Neural progenitor cell (in vitro differentiated cells): ENCODE measurements around the gene KIT. TPM values are rescaled to one million over a fixed set of nuclear protein-coding genes. Genes with fewer than 3 reads are reported as not detected.

Experiments
- DNase-seq: peaks from one replicate; pipeline ENCODE4 v3.0.0-alpha.2; 2016; ENCODE audit warnings: low spot score
- H2AFZ ChIP-seq: fragments of 200-600 bp; sonication (generic); replicated peaks from 2 replicates; pipeline ENCODE4 v1.6.1; 2016; ENCODE audit warnings: antibody characterized with exemption
- H3F3A ChIP-seq: fragments of 200-600 bp; sonication (generic); 2 replicates; pipeline ENCODE4 v1.6.1; 2016; ENCODE audit warnings: antibody characterized with exemption, low read depth
- H3K27ac ChIP-seq: fragments of 200-600 bp; sonication (generic); 2 replicates; pipeline ENCODE4 v1.5.1; 2016; ENCODE audit warnings: mild to moderate bottlenecking
- H3K27me3 ChIP-seq: fragments of 200-600 bp; sonication (generic); 2 replicates; pipeline ENCODE4 v1.6.1; 2016; ENCODE audit warnings: mild to moderate bottlenecking, moderate library complexity
- H3K36me3 ChIP-seq: fragments of 200-600 bp; sonication (generic); 2 replicates; pipeline ENCODE4 v1.5.1; 2016
- H3K4me1 ChIP-seq: fragments of 200-600 bp; sonication (generic); 2 replicates; pipeline ENCODE4 v1.6.1; 2016; ENCODE audit warnings: mixed run types
- H3K4me2 ChIP-seq: fragments of 200-600 bp; sonication (generic); 2 replicates; pipeline ENCODE4 v1.6.1; 2016
- H3K4me3 ChIP-seq: fragments of 200-600 bp; sonication (generic); 2 replicates; pipeline ENCODE4 v1.5.1; 2016
- H3K79me2 ChIP-seq: fragments of 200-600 bp; sonication (generic); 2 replicates; pipeline ENCODE4 v1.6.1; 2016; ENCODE audit warnings: low read depth
- H3K9ac ChIP-seq: fragments of 200-600 bp; sonication (generic); 2 replicates; pipeline ENCODE4 v1.6.1; 2016
- H3K9me3 ChIP-seq: fragments of 200-600 bp; sonication (generic); 2 replicates; pipeline ENCODE4 v1.5.1; 2016; ENCODE audit warnings: low read depth
- H4K20me1 ChIP-seq: fragments of 200-600 bp; sonication (generic); 2 replicates; pipeline ENCODE4 v1.6.1; 2016; ENCODE audit warnings: low read depth
- H3K27ac Mint-ChIP-seq: 3 replicates; pipeline ENCODE4 v1.8.0; 2021; ENCODE audit warnings: mixed read lengths
- H3K27me3 Mint-ChIP-seq: 2 replicates; pipeline ENCODE4 v1.8.0; 2022; ENCODE audit warnings: low read depth, mild to moderate bottlenecking, inconsistent platforms, moderate library complexity, mixed read lengths; ENCODE audit not compliant: insufficient read depth
- H3K36me3 Mint-ChIP-seq: 3 replicates; pipeline ENCODE4 v1.8.0; 2021; ENCODE audit warnings: mixed read lengths
- H3K4me1 Mint-ChIP-seq: 3 replicates; pipeline ENCODE4 v1.8.0; 2021; ENCODE audit warnings: mixed read lengths
- H3K4me3 Mint-ChIP-seq: 3 replicates; pipeline ENCODE4 v1.8.0; 2021; ENCODE audit warnings: mild to moderate bottlenecking, moderate library complexity, mixed read lengths
- H3K9me3 Mint-ChIP-seq: 3 replicates; pipeline ENCODE4 v1.8.0; 2020; ENCODE audit warnings: mixed read lengths
- EZH2 ChIP-seq: fragments of 200-600 bp; sonication (generic); IDR thresholded peaks from 2 replicates; pipeline ENCODE4 v1.6.1; 2017; ENCODE audit warnings: antibody characterized with exemption, mild to moderate bottlenecking, moderate library complexity
- EZH2phosphoT487 ChIP-seq: fragments of 200-600 bp; sonication (generic); IDR thresholded peaks from 2 replicates; pipeline ENCODE4 v1.6.1; 2017; ENCODE audit warnings: antibody characterized with exemption
- total RNA-seq: library from RNA; depleted of rRNA; stranded (reverse); fragments of >200 nt; gene quantifications from 2 replicates; pipeline ENCODE4 v1.2.3, GENCODE V29; 2015; ENCODE audit warnings: low replicate concordance
- TF ChIP-seq, protein P1 (sequence below): fragments of 200-600 bp; sonication (generic); IDR thresholded peaks from 2 replicates; pipeline ENCODE4 v1.5.1; 2017; ENCODE audit warnings: antibody characterized with exemption, mild to moderate bottlenecking

Gene KIT
- total RNA-seq, 1 donor from 2014 or later: 4.6 TPM

DNA sequence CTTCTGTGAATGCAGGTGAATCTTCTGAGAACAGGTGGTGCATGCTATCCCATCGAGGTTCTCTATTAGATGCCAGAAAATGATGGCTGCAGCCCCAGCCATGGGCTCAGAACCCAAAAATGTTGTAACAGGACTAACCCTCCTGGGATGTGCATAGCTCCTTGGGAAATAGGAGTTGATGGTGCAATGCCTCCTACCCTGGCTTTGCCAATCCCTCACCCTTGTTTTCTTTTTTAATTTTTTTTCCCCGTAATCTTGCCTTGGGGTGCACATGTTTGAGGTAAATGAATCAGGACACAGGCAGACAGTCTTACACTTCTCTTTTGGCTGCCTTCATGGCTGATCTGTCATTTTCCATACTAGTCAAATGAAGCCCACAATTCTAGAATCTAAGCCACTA, 96.6 kb downstream of the KIT start:
- H3K4me2 ChIP-seq: no peak overlapping the region
- H3K4me3 ChIP-seq: no peak overlapping the region
- Mint-ChIP-seq H3K27ac (no peak overlapping the region), H3K27me3 (peaks cover 5% of the 10 kb centered on the region), H3K9me3 (peaks cover 8% of the 10 kb centered on the region), H3K36me3 (no peaks in the 10 kb centered on the region), H3K4me3 (no peak overlapping the region), H3K4me1 (peaks cover 7% of the 10 kb centered on the region)
- no peaks in the 10 kb centered on the region for H3K4me1 ChIP-seq
- H3K36me3 ChIP-seq: no peaks in the 10 kb centered on the region
- H2AFZ ChIP-seq: no peak overlapping the region
- H3K27ac ChIP-seq: no peak overlapping the region
- H3K9me3 ChIP-seq: no peaks in the 10 kb centered on the region
- DNase-seq: no peak
- no peak overlapping the region for H3K9ac ChIP-seq
- no peak for TF ChIP-seq EZH2
- TF ChIP-seq EZH2phosphoT487: no peak
- TF ChIP-seq, protein P1, sequence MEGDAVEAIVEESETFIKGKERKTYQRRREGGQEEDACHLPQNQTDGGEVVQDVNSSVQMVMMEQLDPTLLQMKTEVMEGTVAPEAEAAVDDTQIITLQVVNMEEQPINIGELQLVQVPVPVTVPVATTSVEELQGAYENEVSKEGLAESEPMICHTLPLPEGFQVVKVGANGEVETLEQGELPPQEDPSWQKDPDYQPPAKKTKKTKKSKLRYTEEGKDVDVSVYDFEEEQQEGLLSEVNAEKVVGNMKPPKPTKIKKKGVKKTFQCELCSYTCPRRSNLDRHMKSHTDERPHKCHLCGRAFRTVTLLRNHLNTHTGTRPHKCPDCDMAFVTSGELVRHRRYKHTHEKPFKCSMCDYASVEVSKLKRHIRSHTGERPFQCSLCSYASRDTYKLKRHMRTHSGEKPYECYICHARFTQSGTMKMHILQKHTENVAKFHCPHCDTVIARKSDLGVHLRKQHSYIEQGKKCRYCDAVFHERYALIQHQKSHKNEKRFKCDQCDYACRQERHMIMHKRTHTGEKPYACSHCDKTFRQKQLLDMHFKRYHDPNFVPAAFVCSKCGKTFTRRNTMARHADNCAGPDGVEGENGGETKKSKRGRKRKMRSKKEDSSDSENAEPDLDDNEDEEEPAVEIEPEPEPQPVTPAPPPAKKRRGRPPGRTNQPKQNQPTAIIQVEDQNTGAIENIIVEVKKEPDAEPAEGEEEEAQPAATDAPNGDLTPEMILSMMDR: no peak
- H3K27me3 ChIP-seq: no peaks in the 10 kb centered on the region
- H3K79me2 ChIP-seq: no peaks in the 10 kb centered on the region
- no peaks in the 10 kb centered on the region for H3F3A ChIP-seq
- H4K20me1 ChIP-seq: no peaks in the 10 kb centered on the region

DNA sequence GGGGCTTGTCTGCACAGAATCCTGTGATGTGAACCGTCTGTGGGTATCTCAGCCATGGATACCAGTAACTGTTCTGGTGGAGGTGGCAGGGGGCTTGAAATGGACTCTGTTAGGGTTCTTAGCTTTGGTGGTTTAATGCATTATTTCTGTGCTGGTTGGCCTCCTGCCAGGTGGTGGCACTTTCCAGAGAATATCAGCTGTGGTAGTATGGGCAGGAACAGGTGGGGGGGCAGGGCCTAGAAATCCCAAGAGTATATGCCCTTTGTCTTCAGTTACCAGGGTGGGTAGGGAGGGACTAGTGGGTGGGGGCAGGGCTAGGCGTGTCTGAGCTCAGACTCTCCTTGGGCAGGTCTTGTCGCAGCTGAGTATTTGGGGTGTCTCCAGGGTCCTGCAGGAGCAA, 106.7 kb downstream of the KIT start:
- Mint-ChIP-seq H3K9me3 (peaks cover 25% of the 10 kb centered on the region), H3K27ac (no peak overlapping the region), H3K4me3 (no peak overlapping the region), H3K4me1 (no peaks in the 10 kb centered on the region), H3K27me3 (no peaks in the 10 kb centered on the region), H3K36me3 (no peaks in the 10 kb centered on the region)
- no peaks in the 10 kb centered on the region for H4K20me1 ChIP-seq
- no peak overlapping the region for H3K4me3 ChIP-seq
- no peaks in the 10 kb centered on the region for H3K9me3 ChIP-seq
- no peak overlapping the region for H3K4me2 ChIP-seq
- no peaks in the 10 kb centered on the region for H3K36me3 ChIP-seq
- H2AFZ ChIP-seq: peak overlapping the region; percentile 21
- no peaks in the 10 kb centered on the region for H3F3A ChIP-seq
- H3K27me3 ChIP-seq: no peaks in the 10 kb centered on the region
- TF ChIP-seq EZH2phosphoT487: no peak
- TF ChIP-seq, protein P1: no peak
- TF ChIP-seq EZH2: no peak
- no peaks in the 10 kb centered on the region for H3K4me1 ChIP-seq
- no peak for DNase-seq
- H3K79me2 ChIP-seq: no peaks in the 10 kb centered on the region
- H3K9ac ChIP-seq: no peak overlapping the region
- no peak overlapping the region for H3K27ac ChIP-seq

DNA sequence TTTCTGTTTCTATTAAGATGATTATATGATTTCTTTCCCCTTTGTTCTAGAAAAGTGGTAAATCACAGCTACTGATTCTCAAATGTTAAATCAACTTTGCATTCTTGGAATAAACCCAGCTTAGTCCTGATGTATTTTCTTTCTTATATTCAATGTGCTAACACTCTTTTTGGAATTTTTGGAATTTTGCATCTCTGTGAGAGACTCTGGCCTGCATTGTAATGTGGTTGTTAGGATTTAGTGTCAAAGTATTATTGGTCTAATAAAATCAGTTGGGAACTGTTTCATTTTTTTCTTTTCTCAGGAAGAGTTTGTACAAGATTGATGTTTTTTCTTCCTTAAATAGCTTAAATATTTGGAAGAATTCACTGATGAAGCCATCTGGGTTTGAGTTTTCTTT, 109.6 kb downstream of the KIT start:
- Mint-ChIP-seq H3K36me3 (no peaks in the 10 kb centered on the region), H3K27ac (no peak overlapping the region), H3K27me3 (no peaks in the 10 kb centered on the region), H3K4me3 (no peak overlapping the region), H3K4me1 (peaks cover under 1% of the 10 kb centered on the region), H3K9me3 (peaks cover 7% of the 10 kb centered on the region)
- Histone ChIP-seq H2AFZ (no peak overlapping the region), H3K4me2 (no peak overlapping the region), H3K4me1 (no peaks in the 10 kb centered on the region), H4K20me1 (no peaks in the 10 kb centered on the region), H3K9ac (no peak overlapping the region), H3K79me2 (no peaks in the 10 kb centered on the region), H3K27me3 (no peaks in the 10 kb centered on the region), H3K27ac (no peak overlapping the region), H3F3A (no peaks in the 10 kb centered on the region), H3K36me3 (no peaks in the 10 kb centered on the region), H3K9me3 (no peaks in the 10 kb centered on the region), H3K4me3 (no peak overlapping the region)
- DNase-seq: no peak
- TF ChIP-seq EZH2phosphoT487 (no peak), EZH2 (no peak)
- TF ChIP-seq, protein P1: no peak
